Activated CD8-positive, alpha-beta T cell treated with anti-CD3 and anti-CD28 coated beads for 36 hours (primary cell): ENCODE results near the gene PHC3. TPM values are rescaled to one million over a fixed set of nuclear protein-coding genes. Genes with fewer than 3 reads are reported as not detected.

ENCODE experiments used
- ATAC-seq: fragments of 200-7000 bp; cut with Tn5 transposase; one replicate; pipeline ENCODE4 v1.10.0; 2021; ENCODE audit warnings: mild to moderate bottlenecking, moderate library complexity
- CTCF ChIA-PET: fragments of 350-600 bp; sonication (Branson Sonifier 250); formaldehyde crosslinking; loops from one replicate; lab custom pipeline; 2021; ENCODE audit warnings: antibody characterized with exemption; lab: Charles Lee
- POLR2A ChIA-PET: fragments of 350-600 bp; sonication (Branson Sonifier 250); formaldehyde crosslinking; loops from one replicate; lab custom pipeline; 2021; ENCODE audit warnings: antibody characterized with exemption; lab: Charles Lee
- DNase-seq: peaks from one replicate; pipeline ENCODE4 v3.0.0-alpha.2; 2020
- H3K27ac Mint-ChIP-seq: one replicate; pipeline ENCODE4 v1.8.0; 2021; ENCODE audit warnings: mild to moderate bottlenecking, mixed read lengths
- H3K27me3 Mint-ChIP-seq: one replicate; pipeline ENCODE4 v1.8.0; 2021; ENCODE audit warnings: mixed read lengths
- H3K36me3 Mint-ChIP-seq: one replicate; pipeline ENCODE4 v1.8.0; 2021; ENCODE audit warnings: low read depth, mixed read lengths
- H3K4me1 Mint-ChIP-seq: one replicate; pipeline ENCODE4 v1.8.0; 2021; ENCODE audit warnings: low read depth, mixed read lengths
- H3K4me3 Mint-ChIP-seq: one replicate; pipeline ENCODE4 v1.8.0; 2021; ENCODE audit warnings: mild to moderate bottlenecking, moderate library complexity, mixed read lengths
- H3K9me3 Mint-ChIP-seq: one replicate; pipeline ENCODE4 v1.8.0; 2021; ENCODE audit warnings: mixed read lengths
- CTCF ChIP-seq: fragments of 200-600 bp; IDR thresholded peaks from one replicate; pipeline ENCODE4 v1.8.0; 2022; ENCODE audit warnings: antibody characterized with exemption, mild to moderate bottlenecking
- intact Hi-C: fragments of 100-400 bp; cut with micrococcal nuclease; formaldehyde crosslinking; loops from one replicate; pipeline ENCODE4 v1.10.0; 2022
- total RNA-seq, 2 experiments: library from RNA; stranded (reverse); gene quantifications; one replicate each; pipeline ENCODE4 v1.2.3, GENCODE V29; 2021

Gene PHC3
- total RNA-seq, 2 experiments from 2014 or later: 50.1 to 53.0 TPM

- Mint-ChIP-seq H3K36me3 (no peaks in the 10 kb centered on the region), H3K9me3 (no peaks in the 10 kb centered on the region), H3K27ac (no peak overlapping the region), H3K4me1 (peaks cover 13% of the 10 kb centered on the region), H3K4me3 (no peak overlapping the region), H3K27me3 (no peaks in the 10 kb centered on the region)
- TF ChIP-seq CTCF: no peak
- ATAC-seq (no peak), DNase-seq (no peak)
- ChIA-PET CTCF (interaction anchor here (0.7 to 1.4 kb wide), 2 partner anchors 8 to 184 kb away, joined by 3 to 5 read pairs; no protein-coding TSS in a partner anchor), POLR2A (interaction anchor here (1.6 kb wide), 1 partner anchor 11 kb away, joined by 4 read pairs; no protein-coding TSS in a partner anchor)
- intact Hi-C loops: no loop called here
These were observed 135.0 kb downstream of the PHC3 start for GRCh38 chr3:170046269-170047132.

DNA sequence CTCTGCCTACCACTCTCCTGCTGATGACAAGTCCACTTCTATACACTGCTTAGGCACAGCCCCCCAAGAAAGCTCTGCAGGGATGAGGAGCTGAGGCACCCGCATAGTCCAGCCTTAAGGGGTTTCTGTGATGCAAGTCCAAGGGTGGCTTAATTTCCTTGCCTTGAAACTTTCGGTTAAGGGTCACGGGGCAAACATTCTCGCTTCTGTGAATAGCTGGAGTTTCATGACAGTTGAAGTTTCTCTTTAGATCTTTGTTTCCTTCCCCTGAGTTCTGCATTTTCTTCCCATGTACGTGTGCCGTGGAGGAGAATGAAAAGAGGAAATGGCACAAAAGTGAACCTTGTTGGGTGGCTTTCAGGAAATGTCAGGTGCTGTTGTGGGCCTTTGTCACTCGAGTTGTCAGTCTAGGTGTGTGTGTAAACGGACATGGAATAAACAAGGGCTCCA, 136.7 kb downstream of the PHC3 start:
- H3K9me3 Mint-ChIP-seq: no peaks in the 10 kb centered on the region
- peak overlapping the region; percentile 32 for H3K27ac Mint-ChIP-seq
- peaks cover 13% of the 10 kb centered on the region for H3K4me1 Mint-ChIP-seq
- ChIA-PET CTCF (interaction anchor here (1.0 to 1.8 kb wide), 3 partner anchors 9 to 17 kb away, joined by 3 to 5 read pairs (median 4); no protein-coding TSS in a partner anchor), POLR2A (interaction anchor here (1.6 kb wide), 1 partner anchor 12 kb away, joined by 4 read pairs; no protein-coding TSS in a partner anchor)
- intact Hi-C loops: no loop called here
- no peak overlapping the region for H3K4me3 Mint-ChIP-seq
- H3K27me3 Mint-ChIP-seq: no peaks in the 10 kb centered on the region
- H3K36me3 Mint-ChIP-seq: no peaks in the 10 kb centered on the region
- DNase-seq: no peak
- no peak for TF ChIP-seq CTCF
- no peak for ATAC-seq

DNA sequence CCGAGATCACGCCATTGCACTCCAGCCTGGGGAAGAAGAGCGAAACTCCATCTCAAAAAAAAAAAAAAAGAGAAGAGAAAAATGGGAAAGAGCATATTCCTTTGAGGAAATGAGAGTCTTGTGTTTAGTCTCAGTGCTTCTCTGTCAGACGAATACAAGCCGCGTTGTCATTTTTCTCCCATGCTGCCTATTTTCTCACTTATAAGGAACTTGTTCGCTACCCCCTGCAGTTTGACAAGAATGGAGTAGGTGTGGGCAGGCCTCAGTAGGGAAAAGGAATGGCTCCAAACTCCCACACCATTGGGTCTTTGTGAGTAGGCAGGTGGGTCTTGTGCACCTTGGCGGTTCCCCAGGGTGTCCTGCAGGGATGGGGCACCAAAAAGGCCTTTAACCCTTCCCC, 137.3 kb downstream of the PHC3 start:
- H3K27ac Mint-ChIP-seq: no peak overlapping the region
- no peak for DNase-seq
- CTCF ChIA-PET: interaction anchor here (0.8 to 1.8 kb wide), 3 partner anchors 10 to 40 kb away, joined by 3 to 4 read pairs (median 3); no protein-coding TSS in a partner anchor
- no peak for TF ChIP-seq CTCF
- H3K4me1 Mint-ChIP-seq: peaks cover 13% of the 10 kb centered on the region
- no peak for ATAC-seq
- H3K9me3 Mint-ChIP-seq: no peaks in the 10 kb centered on the region
- H3K27me3 Mint-ChIP-seq: peaks cover 2% of the 10 kb centered on the region
- H3K4me3 Mint-ChIP-seq: no peak overlapping the region
- POLR2A ChIA-PET: no interaction called here
- H3K36me3 Mint-ChIP-seq: no peaks in the 10 kb centered on the region
- intact Hi-C loops: no loop called here

DNA sequence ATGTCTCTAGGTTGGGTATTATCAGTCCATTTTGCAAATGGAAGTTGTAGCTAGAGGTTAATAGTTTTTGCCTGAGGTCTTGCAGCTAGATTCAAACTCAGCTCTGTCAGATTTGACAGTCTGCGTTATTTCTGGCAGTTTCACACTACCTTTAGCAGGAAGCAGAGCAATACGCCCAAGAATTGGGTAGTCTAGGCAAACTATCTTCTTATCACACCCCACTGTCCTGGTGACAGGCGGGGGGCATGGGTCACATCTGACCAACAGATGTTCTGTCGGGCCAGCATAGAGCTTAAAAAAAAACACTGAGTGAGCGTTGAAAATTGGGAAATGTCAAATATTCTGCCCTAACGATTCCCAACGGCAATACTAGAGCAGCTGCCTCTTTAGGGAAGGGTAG, 138.0 kb downstream of the PHC3 start:
- no peak overlapping the region for H3K27ac Mint-ChIP-seq
- ChIA-PET POLR2A (no interaction called here), CTCF (interaction anchor here (0.8 to 1.8 kb wide), 3 partner anchors 11 to 167 kb away, joined by 3 to 4 read pairs (median 3); no protein-coding TSS in a partner anchor)
- no peaks in the 10 kb centered on the region for H3K9me3 Mint-ChIP-seq
- DNase-seq (no peak), ATAC-seq (no peak)
- TF ChIP-seq CTCF: no peak
- intact Hi-C loops: no loop called here
- no peaks in the 10 kb centered on the region for H3K36me3 Mint-ChIP-seq
- peaks cover 2% of the 10 kb centered on the region for H3K27me3 Mint-ChIP-seq
- H3K4me3 Mint-ChIP-seq: no peak overlapping the region
- H3K4me1 Mint-ChIP-seq: peaks cover 15% of the 10 kb centered on the region

- intact Hi-C loops: no loop called here
- POLR2A ChIA-PET: no interaction called here
- TF ChIP-seq CTCF: no peak
These were observed 141.1 kb downstream of the PHC3 start for GRCh38 chr3:170040418-170040817.

More at GRCh38 chr3:170040418-170040817, 141.1 kb downstream of the PHC3 start:
- no peaks in the 10 kb centered on the region for H3K9me3 Mint-ChIP-seq
- peaks cover 8% of the 10 kb centered on the region for H3K4me1 Mint-ChIP-seq
- ATAC-seq: no peak
- no peaks in the 10 kb centered on the region for H3K36me3 Mint-ChIP-seq
- no peak overlapping the region for H3K4me3 Mint-ChIP-seq
- CTCF ChIA-PET: interaction anchor here (1.0 to 1.5 kb wide), 3 partner anchors 14 to 178 kb away, joined by 3 to 5 read pairs (median 3); no protein-coding TSS in a partner anchor
- no peak for DNase-seq
- peaks cover 2% of the 10 kb centered on the region for H3K27me3 Mint-ChIP-seq
- H3K27ac Mint-ChIP-seq: no peak overlapping the region
